OCI-LY3 (cell line): Measurements from ENCODE around the gene EIF4G3.

Experiments used
- H2AFZ ChIP-seq: fragments of 200-600, 300-600 bp; shearing (Covaris generic); 2 replicates; pipeline ENCODE4 v1.6.0; 2014; ENCODE audit warnings: antibody characterized with exemption, low read depth, low read length
- H3K27ac ChIP-seq: fragments of 200-600, 300-600 bp; sonication (generic); 2 replicates; pipeline ENCODE4 v1.5.1; 2014; ENCODE audit warnings: mild to moderate bottlenecking, low read length, moderate library complexity, mixed read lengths
- H3K27me3 ChIP-seq: fragments of 200-600, 300-600 bp; sonication (generic); 2 replicates; pipeline ENCODE4 v1.6.1; 2014; ENCODE audit warnings: low read depth, low read length, mixed read lengths
- H3K36me3 ChIP-seq: fragments of 200-600, 300-600 bp; sonication (generic); replicated peaks from 2 replicates; pipeline ENCODE3; 2014; ENCODE audit warnings: low read depth, low read length, mixed read lengths
- H3K4me1 ChIP-seq: fragments of 300-600, 200-600 bp; sonication (generic); 2 replicates; pipeline ENCODE4 v1.6.1; 2014; ENCODE audit warnings: low read length, mixed read lengths
- H3K4me2 ChIP-seq: fragments of 200-600, 300-600 bp; sonication (generic); 2 replicates; pipeline ENCODE4 v1.6.1; 2014; ENCODE audit warnings: low read length, mixed read lengths
- H3K4me3 ChIP-seq: fragments of 300-600, 200-600 bp; sonication (generic); 2 replicates; pipeline ENCODE4 v1.5.1; 2014; ENCODE audit warnings: antibody characterized with exemption, mild to moderate bottlenecking, low read length, moderate library complexity
- H3K79me2 ChIP-seq: fragments of 300-600, 200-600 bp; shearing (Covaris generic); 2 replicates; pipeline ENCODE4 v1.6.1; 2014; ENCODE audit warnings: mild to moderate bottlenecking, low read length, mixed read lengths
- H3K9ac ChIP-seq: fragments of 300-600, 200-600 bp; shearing (Covaris generic); 2 replicates; pipeline ENCODE4 v1.6.0; 2014; ENCODE audit warnings: mild to moderate bottlenecking, low read length, moderate library complexity
- H3K9me3 ChIP-seq: fragments of 200-600, 300-600 bp; shearing (Covaris generic); 2 replicates; pipeline ENCODE4 v1.6.1; 2014; ENCODE audit warnings: low read length, mixed read lengths; ENCODE audit not compliant: insufficient read depth
- H4K20me1 ChIP-seq: fragments of 200-600, 300-600 bp; sonication (generic); 2 replicates; pipeline ENCODE4 v1.6.1; 2016; ENCODE audit warnings: low read length, mixed read lengths; ENCODE audit not compliant: insufficient read depth
- CTCF ChIP-seq: fragments of 200-600, 300-600 bp; sonication (generic); IDR thresholded peaks from 2 replicates; pipeline ENCODE4 v1.5.1; 2014; ENCODE audit warnings: antibody characterized with exemption, low read length, low read depth
- EZH2phosphoT487 ChIP-seq: fragments of 200-600 bp; shearing (Covaris generic); IDR thresholded peaks from 2 replicates; pipeline ENCODE4 v1.6.1; 2018; ENCODE audit warnings: antibody characterized with exemption, mixed run types, low read depth

The EIF4G3 gene

GRCh38 chr1:20962576-20963258 is 214.0 kb downstream of the EIF4G3 start:
- peaks cover 35% of the 10 kb centered on the region for H3K4me1 ChIP-seq
- no peaks in the 10 kb centered on the region for H4K20me1 ChIP-seq
- no peak overlapping the region for H3K9ac ChIP-seq
- TF ChIP-seq CTCF (no peak), EZH2phosphoT487 (no peak)
- H3K4me3 ChIP-seq: no peak overlapping the region
- no peaks in the 10 kb centered on the region for H3K36me3 ChIP-seq
- H3K27ac ChIP-seq: no peak overlapping the region
- no peaks in the 10 kb centered on the region for H3K27me3 ChIP-seq
- H3K9me3 ChIP-seq: no peaks in the 10 kb centered on the region
- no peak overlapping the region for H3K4me2 ChIP-seq
- no peaks in the 10 kb centered on the region for H3K79me2 ChIP-seq
- H2AFZ ChIP-seq: no peak overlapping the region

GRCh38 chr1:20958430-20958829 is 218.3 kb downstream of the EIF4G3 start:
- TF ChIP-seq CTCF (no peak), EZH2phosphoT487 (no peak)
- H3K36me3 ChIP-seq: no peaks in the 10 kb centered on the region

GRCh38 chr1:20956272-20956671 is 220.4 kb downstream of the EIF4G3 start:
- no peak overlapping the region for H3K4me3 ChIP-seq
- TF ChIP-seq EZH2phosphoT487 (no peak), CTCF (no peak)

More at GRCh38 chr1:20958430-20958829, 218.3 kb downstream of the EIF4G3 start:
- Histone ChIP-seq H3K79me2 (no peaks in the 10 kb centered on the region), H3K9me3 (no peaks in the 10 kb centered on the region), H3K27ac (no peak overlapping the region), H4K20me1 (no peaks in the 10 kb centered on the region), H3K9ac (no peak overlapping the region), H3K27me3 (no peaks in the 10 kb centered on the region), H3K4me2 (no peak overlapping the region), H3K4me3 (no peak overlapping the region), H2AFZ (no peak overlapping the region), H3K4me1 (peaks cover 2% of the 10 kb centered on the region; the same call in 1 of the 2 replicates)

GRCh38 chr1:20950679-20951078 is 226.0 kb downstream of the EIF4G3 start:
- no peak overlapping the region for H3K9ac ChIP-seq
- no peaks in the 10 kb centered on the region for H3K27me3 ChIP-seq
- H3K4me2 ChIP-seq: no peak overlapping the region
- H3K9me3 ChIP-seq: no peaks in the 10 kb centered on the region
- H3K36me3 ChIP-seq: no peaks in the 10 kb centered on the region
- no peaks in the 10 kb centered on the region for H4K20me1 ChIP-seq
- no peak overlapping the region for H2AFZ ChIP-seq
- H3K4me1 ChIP-seq: no peaks in the 10 kb centered on the region
- no peaks in the 10 kb centered on the region for H3K79me2 ChIP-seq
- H3K4me3 ChIP-seq: no peak overlapping the region
- TF ChIP-seq CTCF (no peak), EZH2phosphoT487 (no peak)
- H3K27ac ChIP-seq: no peak overlapping the region

More at GRCh38 chr1:20956272-20956671, 220.4 kb downstream of the EIF4G3 start:
- Histone ChIP-seq H3K9ac (no peak overlapping the region), H3K9me3 (no peaks in the 10 kb centered on the region), H3K27ac (no peak overlapping the region), H2AFZ (no peak overlapping the region), H3K79me2 (no peaks in the 10 kb centered on the region), H3K4me1 (peaks cover 2% of the 10 kb centered on the region; the same call in 1 of the 2 replicates), H3K36me3 (no peaks in the 10 kb centered on the region), H3K27me3 (no peaks in the 10 kb centered on the region), H4K20me1 (no peaks in the 10 kb centered on the region), H3K4me2 (no peak overlapping the region)
